Astrocyte (in vitro differentiated cells and primary cell): ENCODE data around the gene URI1. TPM values are rescaled to one million over a fixed set of nuclear protein-coding genes. Genes with fewer than 3 reads are reported as not detected.

Experiments used
- DNase-seq: peaks from one replicate; pipeline ENCODE4 v3.0.0-alpha.2; 2010; ENCODE audit warnings: low read depth
- FAIRE-seq: peaks from 2 replicates; lab custom pipeline; 2011; peaks lifted over from hg19 to GRCh38; lab: Jason Lieb, UNC
- H2AFZ ChIP-seq: 2 replicates; pipeline ENCODE4 v1.6.0; 2012; ENCODE audit warnings: low read depth, low read length, inconsistent platforms
- H3K27ac ChIP-seq: 2 replicates; pipeline ENCODE4 v1.5.1; 2011; ENCODE audit warnings: low read depth, low read length, inconsistent platforms
- H3K27me3 ChIP-seq: 2 replicates; pipeline ENCODE4 v1.6.0; 2011; ENCODE audit warnings: low read length, inconsistent platforms; ENCODE audit not compliant: insufficient read depth
- H3K36me3 ChIP-seq: 2 replicates; pipeline ENCODE4 v1.5.1; 2011; ENCODE audit warnings: low read length, inconsistent platforms; ENCODE audit not compliant: insufficient read depth
- H3K4me1 ChIP-seq: 2 replicates; pipeline ENCODE4 v1.5.1; 2011; ENCODE audit warnings: low read length, inconsistent platforms; ENCODE audit not compliant: insufficient read depth
- H3K4me2 ChIP-seq: 2 replicates; pipeline ENCODE4 v1.6.0; 2012; ENCODE audit warnings: low read length, inconsistent platforms
- H3K4me3 ChIP-seq: 2 replicates; pipeline ENCODE4 v1.5.1; 2011; ENCODE audit warnings: low read depth, mild to moderate bottlenecking, low read length, inconsistent platforms; ENCODE audit not compliant: insufficient read depth
- H3K79me2 ChIP-seq: 2 replicates; pipeline ENCODE4 v1.6.0; 2012; ENCODE audit warnings: mild to moderate bottlenecking, low read length, inconsistent platforms; ENCODE audit not compliant: insufficient read depth
- H3K9ac ChIP-seq: 2 replicates; pipeline ENCODE4 v1.6.0; 2012; ENCODE audit warnings: mild to moderate bottlenecking, low read length, inconsistent platforms
- H3K9me3 ChIP-seq: 2 replicates; pipeline ENCODE4 v1.5.1; 2012; ENCODE audit warnings: low read depth, mild to moderate bottlenecking, low read length, inconsistent platforms; ENCODE audit not compliant: insufficient read depth
- H4K20me1 ChIP-seq: 2 replicates; pipeline ENCODE4 v1.6.0; 2012; ENCODE audit warnings: low read length, inconsistent platforms; ENCODE audit not compliant: insufficient read depth
- H3K27ac Mint-ChIP-seq: one replicate; pipeline ENCODE4 v1.8.0; 2021; ENCODE audit warnings: mild to moderate bottlenecking, mixed read lengths; ENCODE audit not compliant: unreplicated experiment
- H3K27me3 Mint-ChIP-seq: one replicate; pipeline ENCODE4 v1.8.0; 2021; ENCODE audit warnings: low read depth, mixed read lengths; ENCODE audit not compliant: unreplicated experiment
- H3K36me3 Mint-ChIP-seq: one replicate; pipeline ENCODE4 v1.8.0; 2021; ENCODE audit warnings: low read depth, mixed read lengths; ENCODE audit not compliant: unreplicated experiment
- H3K4me1 Mint-ChIP-seq: one replicate; pipeline ENCODE4 v1.8.0; 2021; ENCODE audit warnings: low read depth, mixed read lengths; ENCODE audit not compliant: unreplicated experiment
- H3K4me3 Mint-ChIP-seq: one replicate; pipeline ENCODE4 v1.8.0; 2021; ENCODE audit warnings: mild to moderate bottlenecking, moderate library complexity, mixed read lengths; ENCODE audit not compliant: unreplicated experiment
- H3K9me3 Mint-ChIP-seq: one replicate; pipeline ENCODE4 v1.8.0; 2021; ENCODE audit warnings: mild to moderate bottlenecking, mixed read lengths; ENCODE audit not compliant: unreplicated experiment
- CTCF ChIP-seq: IDR thresholded peaks from 2 replicates; pipeline ENCODE4 v1.5.1; 2011; ENCODE audit warnings: low read depth, mild to moderate bottlenecking, inconsistent platforms, low read length, moderate library complexity; ENCODE audit not compliant: insufficient read depth
- EZH2 ChIP-seq: IDR thresholded peaks from 2 replicates; pipeline ENCODE4 v1.6.1; 2012; ENCODE audit warnings: mild to moderate bottlenecking, low read length, inconsistent platforms; ENCODE audit not compliant: insufficient read depth
- total RNA-seq: library from RNA; stranded (reverse); gene quantifications from 2 replicates; pipeline ENCODE4 v1.2.1, GENCODE V29; 2021

URI1 gene
- total RNA-seq, 1 donor from 2014 or later, result 61.4 TPM

- no peak overlapping the region for H3K4me3 Mint-ChIP-seq
- peaks cover 95% of the 10 kb centered on the region for H3K79me2 ChIP-seq
- no peak overlapping the region for H3K27ac Mint-ChIP-seq
- H3K4me1 Mint-ChIP-seq, result peaks cover 26% of the 10 kb centered on the region
- no peaks in the 10 kb centered on the region for H3K9me3 ChIP-seq
- H3K4me2 ChIP-seq, result no peak overlapping the region
- no peaks in the 10 kb centered on the region for H3K9me3 Mint-ChIP-seq
- H3K4me1 ChIP-seq, result peaks cover 10% of the 10 kb centered on the region
- H4K20me1 ChIP-seq, result peaks cover 72% of the 10 kb centered on the region
- DNase-seq (no peak), FAIRE-seq (no peak)
- no peaks in the 10 kb centered on the region for H3K27me3 ChIP-seq
- no peak overlapping the region for H3K9ac ChIP-seq
- no peaks in the 10 kb centered on the region for H3K36me3 ChIP-seq
- no peaks in the 10 kb centered on the region for H3K27me3 Mint-ChIP-seq
- no peak overlapping the region for H2AFZ ChIP-seq
- no peak overlapping the region for H3K4me3 ChIP-seq
- no peaks in the 10 kb centered on the region for H3K36me3 Mint-ChIP-seq
- no peak overlapping the region for H3K27ac ChIP-seq
- no peak for TF ChIP-seq EZH2
- no peak for TF ChIP-seq CTCF
Observed at GRCh38 chr19:29971002-29971401, 29.0 kb downstream of the URI1 start.

GRCh38 chr19:29971648-29972047 lies 29.6 kb downstream of the URI1 start:
- H3K4me1 ChIP-seq, result peaks cover 4% of the 10 kb centered on the region
- H3K4me3 ChIP-seq, result no peak overlapping the region
- H4K20me1 ChIP-seq, result peaks cover 72% of the 10 kb centered on the region
- no peak overlapping the region for H3K4me3 Mint-ChIP-seq
- DNase-seq (no peak), FAIRE-seq (no peak)
- H3K79me2 ChIP-seq, result peaks cover 96% of the 10 kb centered on the region
- no peaks in the 10 kb centered on the region for H3K27me3 ChIP-seq
- H3K27me3 Mint-ChIP-seq, result no peaks in the 10 kb centered on the region
- no peak overlapping the region for H3K27ac Mint-ChIP-seq
- H3K27ac ChIP-seq, result no peak overlapping the region
- peaks cover 23% of the 10 kb centered on the region for H3K4me1 Mint-ChIP-seq
- no peak overlapping the region for H2AFZ ChIP-seq
- H3K4me2 ChIP-seq, result no peak overlapping the region
- TF ChIP-seq CTCF, result no peak
- TF ChIP-seq EZH2, result no peak
- no peak overlapping the region for H3K9ac ChIP-seq
- no peaks in the 10 kb centered on the region for H3K36me3 ChIP-seq
- H3K9me3 ChIP-seq, result no peaks in the 10 kb centered on the region
- H3K36me3 Mint-ChIP-seq, result no peaks in the 10 kb centered on the region
- no peaks in the 10 kb centered on the region for H3K9me3 Mint-ChIP-seq

GRCh38 chr19:29974701-29975100 lies 32.7 kb downstream of the URI1 start:
- H3K36me3 ChIP-seq, result no peaks in the 10 kb centered on the region
- no peak overlapping the region for H3K4me3 ChIP-seq
- Mint-ChIP-seq H3K36me3 (no peaks in the 10 kb centered on the region), H3K9me3 (no peaks in the 10 kb centered on the region), H3K27me3 (no peaks in the 10 kb centered on the region), H3K27ac (no peak overlapping the region), H3K4me3 (no peak overlapping the region), H3K4me1 (peaks cover 11% of the 10 kb centered on the region)
- H2AFZ ChIP-seq, result no peak overlapping the region
- H3K27ac ChIP-seq, result no peak overlapping the region
- H3K79me2 ChIP-seq, result peaks cover 97% of the 10 kb centered on the region
- H3K4me2 ChIP-seq, result no peak overlapping the region
- no peaks in the 10 kb centered on the region for H3K9me3 ChIP-seq
- H4K20me1 ChIP-seq, result peaks cover 56% of the 10 kb centered on the region
- no peak for FAIRE-seq
- TF ChIP-seq CTCF (no peak), EZH2 (no peak)
- no peak for DNase-seq
- no peaks in the 10 kb centered on the region for H3K27me3 ChIP-seq
- H3K9ac ChIP-seq, result no peak overlapping the region
- no peaks in the 10 kb centered on the region for H3K4me1 ChIP-seq
